ENCODE results near the gene UBE2F.

DNA sequence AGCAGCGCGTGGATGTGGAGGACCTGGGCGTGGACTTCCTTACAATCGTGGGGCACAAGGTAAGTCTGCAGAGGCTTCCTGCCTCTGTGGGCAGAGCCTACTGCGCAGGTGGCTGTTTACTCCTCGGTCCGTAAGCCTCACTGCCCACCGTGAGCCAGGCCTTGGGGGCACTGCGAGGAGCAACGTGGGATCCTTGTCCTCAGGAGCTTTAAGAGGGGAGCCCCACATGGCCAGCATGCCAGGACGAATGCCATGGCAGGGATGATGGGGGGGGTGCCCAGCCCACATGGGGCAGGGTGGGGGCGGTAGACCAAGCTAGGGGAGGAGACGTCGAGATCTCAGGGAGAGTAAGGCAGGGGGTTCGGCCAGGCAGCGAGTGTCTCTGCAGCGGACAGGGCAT, 115.3 kb downstream of the UBE2F start:
- TF ChIP-seq, protein P1, sequence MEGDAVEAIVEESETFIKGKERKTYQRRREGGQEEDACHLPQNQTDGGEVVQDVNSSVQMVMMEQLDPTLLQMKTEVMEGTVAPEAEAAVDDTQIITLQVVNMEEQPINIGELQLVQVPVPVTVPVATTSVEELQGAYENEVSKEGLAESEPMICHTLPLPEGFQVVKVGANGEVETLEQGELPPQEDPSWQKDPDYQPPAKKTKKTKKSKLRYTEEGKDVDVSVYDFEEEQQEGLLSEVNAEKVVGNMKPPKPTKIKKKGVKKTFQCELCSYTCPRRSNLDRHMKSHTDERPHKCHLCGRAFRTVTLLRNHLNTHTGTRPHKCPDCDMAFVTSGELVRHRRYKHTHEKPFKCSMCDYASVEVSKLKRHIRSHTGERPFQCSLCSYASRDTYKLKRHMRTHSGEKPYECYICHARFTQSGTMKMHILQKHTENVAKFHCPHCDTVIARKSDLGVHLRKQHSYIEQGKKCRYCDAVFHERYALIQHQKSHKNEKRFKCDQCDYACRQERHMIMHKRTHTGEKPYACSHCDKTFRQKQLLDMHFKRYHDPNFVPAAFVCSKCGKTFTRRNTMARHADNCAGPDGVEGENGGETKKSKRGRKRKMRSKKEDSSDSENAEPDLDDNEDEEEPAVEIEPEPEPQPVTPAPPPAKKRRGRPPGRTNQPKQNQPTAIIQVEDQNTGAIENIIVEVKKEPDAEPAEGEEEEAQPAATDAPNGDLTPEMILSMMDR (IDR thresholded peaks at IDR 0.05 in 8 of 11, conservative IDR thresholded peaks at IDR 0.05 in 3 of 11), result no peak
- TF ChIP-seq POLR2AphosphoS5 (IDR thresholded peaks at IDR 0.05) (no peak), POLR2A (IDR thresholded peaks at IDR 0.05) (no peak)
